Measurements from ENCODE around the gene BRPF3. TPM values are rescaled to one million over a fixed set of nuclear protein-coding genes. Genes with fewer than 3 reads are reported as not detected.

Gene BRPF3
- total and polyA plus RNA-seq, 4 donors, result 7.5 to 20.0 (median 13.7) TPM

DNA sequence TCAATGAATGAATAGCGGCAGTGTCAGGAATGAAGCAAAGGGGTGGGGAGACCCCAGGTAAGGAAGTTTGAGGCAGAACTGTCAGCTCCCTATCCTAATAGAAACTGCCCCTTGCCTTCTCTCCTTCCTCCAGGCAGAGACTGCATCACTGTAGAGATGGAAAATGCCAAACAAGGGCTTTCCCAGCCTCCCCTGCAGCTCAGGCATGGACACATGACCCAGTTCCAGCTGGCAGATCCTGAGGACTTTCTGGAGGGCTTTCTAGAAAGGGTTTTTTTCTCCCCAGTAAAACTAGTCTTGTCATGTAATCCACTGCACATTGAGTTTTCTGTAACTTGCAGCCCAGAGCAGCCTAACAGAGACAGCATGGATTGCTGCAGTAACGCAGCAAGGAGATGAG is 55.5 kb downstream of the BRPF3 start:
- Histone ChIP-seq H3K36me3 (ENCODE audit: control insufficient read depth in 4 of 4, insufficient read depth in 3 of 4, low read depth in 1 of 4, low read length in 3 of 4) (no peaks in the 10 kb centered on the region), H3K4me1 (ENCODE audit: control insufficient read depth in 4 of 4, insufficient read depth in 4 of 4, low read length in 3 of 4) (peaks cover 0 to 2% (median 0%) of the 10 kb centered on the region in 4 donors), H3K27me3 (ENCODE audit: control insufficient read depth in 4 of 4, insufficient read depth in 4 of 4, low read length in 3 of 4) (no peaks in the 10 kb centered on the region), H3K9ac (ENCODE audit: low read depth in 1 of 2, low read length in 2 of 2) (no peak overlapping the region), H3K27ac (ENCODE audit: low read depth in 1 of 2, low read length in 2 of 2) (no peak overlapping the region), H3K4me3 (ENCODE audit: low read depth in 1 of 3, low read length in 3 of 3) (no peak overlapping the region), H3K9me3 (ENCODE audit: control insufficient read depth in 4 of 4, low read length in 3 of 4) (no peaks in the 10 kb centered on the region)
- TF ChIP-seq EGR1 (IDR thresholded peaks at IDR 0.05; ENCODE audit: low read depth in 2 of 2), result no peak
- TF ChIP-seq REST (IDR thresholded peaks at IDR 0.05), result no peak
- TF ChIP-seq RXRA (IDR thresholded peaks at IDR 0.05), result no peak
- TF ChIP-seq, protein P1, sequence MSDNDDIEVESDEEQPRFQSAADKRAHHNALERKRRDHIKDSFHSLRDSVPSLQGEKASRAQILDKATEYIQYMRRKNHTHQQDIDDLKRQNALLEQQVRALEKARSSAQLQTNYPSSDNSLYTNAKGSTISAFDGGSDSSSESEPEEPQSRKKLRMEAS (IDR thresholded peaks at IDR 0.05), result no peak
- no peak for TF ChIP-seq SP1 (IDR thresholded peaks at IDR 0.05)
- TF ChIP-seq FOXA1 (IDR thresholded peaks at IDR 0.05), result no peak
- TF ChIP-seq GABPA (IDR thresholded peaks at IDR 0.05 in 1 of 2, conservative IDR thresholded peaks at IDR 0.05 in 1 of 2), result no peak
- TF ChIP-seq ZBTB33 (IDR thresholded peaks at IDR 0.05), result no peak
- TF ChIP-seq ATF3 (IDR thresholded peaks at IDR 0.05), result no peak
- no peak for TF ChIP-seq JUND (IDR thresholded peaks at IDR 0.05)
- TF ChIP-seq HNF4A (conservative IDR thresholded peaks at IDR 0.05), result no peak
- no peak for TF ChIP-seq YY1 (IDR thresholded peaks at IDR 0.05)
- no peak for TF ChIP-seq FOXA2 (IDR thresholded peaks at IDR 0.05)
- DNase-seq (ENCODE audit: low spot score), result no peak
- 96% methylated on average over 2 of the region's 2 CpGs for WGBS

DNA sequence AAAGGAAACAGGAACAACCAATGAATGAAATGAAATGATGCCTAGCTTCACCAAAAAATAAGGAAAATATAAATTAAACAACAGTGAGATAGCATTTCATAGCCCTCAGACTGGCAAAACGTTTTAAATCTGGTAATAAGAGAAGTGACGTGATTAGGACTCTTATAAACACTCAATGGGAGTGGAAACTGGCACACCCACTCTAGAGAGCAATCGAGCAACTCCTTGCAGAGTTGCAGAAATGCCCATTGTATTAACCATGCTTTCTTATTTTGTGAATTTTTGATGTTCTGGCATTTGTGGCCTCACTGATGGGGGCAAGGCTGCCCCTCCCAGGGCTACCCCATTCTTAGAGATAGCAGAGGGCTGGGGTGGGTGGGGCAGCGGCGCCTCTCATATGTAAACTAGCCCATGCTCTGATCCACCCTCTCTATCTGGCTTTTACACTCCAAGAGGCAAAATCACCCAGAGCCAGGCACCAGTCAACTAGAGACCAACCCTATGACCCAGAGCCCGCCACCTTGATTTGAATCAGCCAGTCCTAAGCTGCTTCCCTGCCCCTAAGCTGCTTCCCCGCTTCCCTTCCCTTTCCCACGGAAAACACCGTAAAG is 67.0 kb downstream of the BRPF3 start:
- Histone ChIP-seq H3K9me3 (ENCODE audit: control insufficient read depth in 4 of 4, low read length in 3 of 4) (peaks cover 3 to 9% (median 6%) of the 10 kb centered on the region in 4 donors), H3K9ac (ENCODE audit: low read depth in 1 of 2, low read length in 2 of 2) (no peak overlapping the region), H3K27me3 (ENCODE audit: control insufficient read depth in 4 of 4, insufficient read depth in 4 of 4, low read length in 3 of 4) (peaks cover 0 to 6% (median 0%) of the 10 kb centered on the region in 4 donors), H3K36me3 (ENCODE audit: control insufficient read depth in 4 of 4, insufficient read depth in 3 of 4, low read depth in 1 of 4, low read length in 3 of 4) (no peaks in the 10 kb centered on the region), H3K4me1 (ENCODE audit: control insufficient read depth in 4 of 4, insufficient read depth in 4 of 4, low read length in 3 of 4) (no peaks in the 10 kb centered on the region), H3K27ac (ENCODE audit: low read depth in 1 of 2, low read length in 2 of 2) (no peak overlapping the region), H3K4me3 (ENCODE audit: low read depth in 1 of 3, low read length in 3 of 3) (no peak overlapping the region)
- TF ChIP-seq HNF4A (conservative IDR thresholded peaks at IDR 0.05), result no peak
- TF ChIP-seq RXRA (IDR thresholded peaks at IDR 0.05), result no peak
- no peak for TF ChIP-seq TAF1 (conservative IDR thresholded peaks at IDR 0.05)
- no peak for TF ChIP-seq GABPA (IDR thresholded peaks at IDR 0.05 in 1 of 2, conservative IDR thresholded peaks at IDR 0.05 in 1 of 2)
- no peak for TF ChIP-seq HNF4G (IDR thresholded peaks at IDR 0.05)
- no peak for TF ChIP-seq REST (IDR thresholded peaks at IDR 0.05)
- no peak for TF ChIP-seq ATF3 (IDR thresholded peaks at IDR 0.05)
- TF ChIP-seq SP1 (IDR thresholded peaks at IDR 0.05), result no peak
- WGBS, result 79% methylated on average over 9 of the region's 9 CpGs
- peak; percentile 74 for DNase-seq (ENCODE audit: low spot score)
